Neural cell (in vitro differentiated cells): ENCODE results near the gene DRD4. TPM values are rescaled to one million over a fixed set of nuclear protein-coding genes. Genes with fewer than 3 reads are reported as not detected.

ENCODE experiments used
- H2AFZ ChIP-seq: fragments of 200-600, 300-800 bp; sonication (generic), shearing (Covaris generic); 2 replicates; pipeline ENCODE4 v1.6.0; 2014; ENCODE audit warnings: low read depth, mild to moderate bottlenecking, antibody characterized with exemption, low read length, moderate library complexity
- H3F3A ChIP-seq: fragments of 200-600 bp; shearing (Covaris generic); 2 replicates; pipeline ENCODE4 v1.6.1; 2016; ENCODE audit warnings: mild to moderate bottlenecking, moderate library complexity, mixed read lengths, antibody characterized with exemption, low read length; ENCODE audit not compliant: insufficient read depth, poor library complexity, severe bottlenecking
- H3K27ac ChIP-seq: fragments of 200-600, 300-800 bp; sonication (generic), shearing (Covaris generic); 2 replicates; pipeline ENCODE4 v1.5.1; 2014; ENCODE audit warnings: mild to moderate bottlenecking, low read length, moderate library complexity
- H3K27me3 ChIP-seq: fragments of 300-800, 200-600 bp; sonication (generic), shearing (Covaris generic); 2 replicates; pipeline ENCODE4 v1.6.0; 2014; ENCODE audit warnings: mild to moderate bottlenecking, low read depth, low read length, moderate library complexity; ENCODE audit not compliant: insufficient read depth
- H3K36me3 ChIP-seq: fragments of 300-800, 200-600 bp; sonication (generic), shearing (Covaris generic); 2 replicates; pipeline ENCODE4 v1.5.1; 2014; ENCODE audit warnings: mild to moderate bottlenecking, antibody characterized with exemption, low read length, moderate library complexity; ENCODE audit not compliant: insufficient read depth
- H3K4me2 ChIP-seq: fragments of 300-800, 200-600 bp; sonication (generic), shearing (Covaris generic); 2 replicates; pipeline ENCODE4 v1.6.0; 2014; ENCODE audit warnings: mild to moderate bottlenecking, low read length
- H3K4me3 ChIP-seq: fragments of 300-800, 200-600 bp; sonication (generic), shearing (Covaris generic); 2 replicates; pipeline ENCODE4 v1.5.1; 2014; ENCODE audit warnings: mild to moderate bottlenecking, low read length, moderate library complexity
- H3K79me2 ChIP-seq: fragments of 200-600 bp; shearing (Covaris generic); replicated peaks from 2 replicates; pipeline ENCODE4 v1.6.0; 2014; ENCODE audit warnings: mild to moderate bottlenecking, low read length, moderate library complexity; ENCODE audit not compliant: insufficient read depth
- H3K9ac ChIP-seq: fragments of 300-800, 200-600 bp; sonication (generic), shearing (Covaris generic); 2 replicates; pipeline ENCODE4 v1.6.1; 2016; ENCODE audit warnings: mild to moderate bottlenecking, low read length, mixed read lengths
- H3K9me2 ChIP-seq: fragments of 200-600 bp; shearing (Covaris generic); 2 replicates; pipeline ENCODE4 v1.6.1; 2016; ENCODE audit warnings: mild to moderate bottlenecking, low read length, mixed read lengths; ENCODE audit not compliant: insufficient read depth
- H3K9me3 ChIP-seq: fragments of 200-600, 300-800 bp; sonication (generic), shearing (Covaris generic); 2 replicates; pipeline ENCODE4 v1.6.1; 2016; ENCODE audit warnings: mild to moderate bottlenecking, mixed run types, low read length, moderate library complexity, mixed read lengths
- H4K20me1 ChIP-seq: fragments of 200-600 bp; shearing (Covaris generic); 2 replicates; pipeline ENCODE4 v1.6.1; 2016; ENCODE audit warnings: mild to moderate bottlenecking, mixed run types; ENCODE audit not compliant: insufficient read depth
- CTCF ChIP-seq: fragments of 450-650 bp; IDR thresholded peaks from 2 replicates; pipeline ENCODE4 v1.5.1; 2014; ENCODE audit warnings: antibody characterized with exemption, mild to moderate bottlenecking, moderate library complexity; ENCODE audit not compliant: poor library complexity, severe bottlenecking
- EP300 ChIP-seq: fragments of 450-650 bp; conservative IDR thresholded peaks from 2 replicates; pipeline ENCODE4 v1.6.1; 2014; ENCODE audit warnings: antibody characterized with exemption, mild to moderate bottlenecking, moderate library complexity; ENCODE audit not compliant: poor library complexity, severe bottlenecking
- EZH2 ChIP-seq: fragments of 200-600, 300-800 bp; shearing (Covaris generic), sonication (generic); IDR thresholded peaks from 2 replicates; pipeline ENCODE4 v1.6.1; 2014; ENCODE audit warnings: antibody characterized with exemption, low read length, borderline replicate concordance, mild to moderate bottlenecking; ENCODE audit not compliant: insufficient read depth, poor library complexity, severe bottlenecking
- MXI1 ChIP-seq: fragments of 450-650 bp; conservative IDR thresholded peaks from 2 replicates; pipeline ENCODE4 v1.6.1; 2014; ENCODE audit warnings: antibody characterized with exemption, mild to moderate bottlenecking; ENCODE audit not compliant: poor library complexity, severe bottlenecking
- POLR2AphosphoS5 ChIP-seq: IDR thresholded peaks from 2 replicates; pipeline ENCODE4 v1.6.1; 2012
- RAD21 ChIP-seq: fragments of 450-650 bp; conservative IDR thresholded peaks from 2 replicates; pipeline ENCODE4 v1.6.1; 2014; ENCODE audit warnings: antibody characterized with exemption, mild to moderate bottlenecking, moderate library complexity
- SMC3 ChIP-seq: fragments of 450-650 bp; conservative IDR thresholded peaks from 2 replicates; pipeline ENCODE4 v1.6.1; 2014; ENCODE audit warnings: antibody characterized with exemption, mild to moderate bottlenecking, moderate library complexity; ENCODE audit not compliant: poor library complexity
- TAF1 ChIP-seq: IDR thresholded peaks from 2 replicates; pipeline ENCODE4 v1.6.1; 2012; ENCODE audit warnings: low read depth
- polyA plus RNA-seq: library from polyadenylated mRNA; depleted of rRNA; stranded (reverse); fragments of >200 nt; gene quantifications from 2 replicates; pipeline ENCODE4 v1.2.3, GENCODE V29; 2014
- TF ChIP-seq, protein P1 (sequence below): IDR thresholded peaks from 2 replicates; pipeline ENCODE4 v1.6.1; 2012; ENCODE audit warnings: borderline replicate concordance

Gene DRD4
- polyA plus RNA-seq, 1 donor from 2014 or later, result not detected

DNA sequence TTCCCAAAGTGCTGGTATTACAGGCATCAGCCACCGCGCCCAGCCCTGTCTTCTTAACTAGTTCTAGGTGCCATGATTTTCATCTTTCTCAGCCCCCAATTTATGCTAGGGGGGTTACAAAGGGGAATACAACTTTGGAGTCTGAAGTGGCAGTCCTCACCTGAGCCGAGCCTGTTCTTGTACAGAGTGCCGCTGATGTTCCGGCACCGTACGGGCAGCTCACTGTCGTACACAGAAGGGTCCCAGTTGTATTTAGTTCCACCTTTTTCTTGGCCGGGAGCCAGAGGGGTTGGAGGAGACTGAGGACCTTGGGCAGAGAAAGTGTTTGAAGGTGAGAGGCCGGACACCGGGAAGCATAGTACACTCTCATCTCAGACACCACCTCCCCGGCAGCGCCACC is 50.7 kb downstream of the DRD4 start:
- Histone ChIP-seq H3K9me2 (no peaks in the 10 kb centered on the region), H3K79me2 (peaks cover 3% of the 10 kb centered on the region), H4K20me1 (no peaks in the 10 kb centered on the region), H3K4me2 (no peak overlapping the region), H3K4me3 (no peak overlapping the region), H3K27ac (no peak overlapping the region), H3K27me3 (no peaks in the 10 kb centered on the region), H3K9me3 (no peaks in the 10 kb centered on the region), H3F3A (no peaks in the 10 kb centered on the region), H2AFZ (no peak overlapping the region), H3K9ac (no peak overlapping the region), H3K36me3 (no peaks in the 10 kb centered on the region)
- TF ChIP-seq EZH2, result no peak
- TF ChIP-seq CTCF, result no peak
- no peak for TF ChIP-seq MXI1
- no peak for TF ChIP-seq RAD21
- no peak for TF ChIP-seq EP300
- no peak for TF ChIP-seq TAF1
- no peak for TF ChIP-seq POLR2AphosphoS5
- TF ChIP-seq, protein P1, sequence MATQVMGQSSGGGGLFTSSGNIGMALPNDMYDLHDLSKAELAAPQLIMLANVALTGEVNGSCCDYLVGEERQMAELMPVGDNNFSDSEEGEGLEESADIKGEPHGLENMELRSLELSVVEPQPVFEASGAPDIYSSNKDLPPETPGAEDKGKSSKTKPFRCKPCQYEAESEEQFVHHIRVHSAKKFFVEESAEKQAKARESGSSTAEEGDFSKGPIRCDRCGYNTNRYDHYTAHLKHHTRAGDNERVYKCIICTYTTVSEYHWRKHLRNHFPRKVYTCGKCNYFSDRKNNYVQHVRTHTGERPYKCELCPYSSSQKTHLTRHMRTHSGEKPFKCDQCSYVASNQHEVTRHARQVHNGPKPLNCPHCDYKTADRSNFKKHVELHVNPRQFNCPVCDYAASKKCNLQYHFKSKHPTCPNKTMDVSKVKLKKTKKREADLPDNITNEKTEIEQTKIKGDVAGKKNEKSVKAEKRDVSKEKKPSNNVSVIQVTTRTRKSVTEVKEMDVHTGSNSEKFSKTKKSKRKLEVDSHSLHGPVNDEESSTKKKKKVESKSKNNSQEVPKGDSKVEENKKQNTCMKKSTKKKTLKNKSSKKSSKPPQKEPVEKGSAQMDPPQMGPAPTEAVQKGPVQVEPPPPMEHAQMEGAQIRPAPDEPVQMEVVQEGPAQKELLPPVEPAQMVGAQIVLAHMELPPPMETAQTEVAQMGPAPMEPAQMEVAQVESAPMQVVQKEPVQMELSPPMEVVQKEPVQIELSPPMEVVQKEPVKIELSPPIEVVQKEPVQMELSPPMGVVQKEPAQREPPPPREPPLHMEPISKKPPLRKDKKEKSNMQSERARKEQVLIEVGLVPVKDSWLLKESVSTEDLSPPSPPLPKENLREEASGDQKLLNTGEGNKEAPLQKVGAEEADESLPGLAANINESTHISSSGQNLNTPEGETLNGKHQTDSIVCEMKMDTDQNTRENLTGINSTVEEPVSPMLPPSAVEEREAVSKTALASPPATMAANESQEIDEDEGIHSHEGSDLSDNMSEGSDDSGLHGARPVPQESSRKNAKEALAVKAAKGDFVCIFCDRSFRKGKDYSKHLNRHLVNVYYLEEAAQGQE, result no peak
- no peak for TF ChIP-seq SMC3

DNA sequence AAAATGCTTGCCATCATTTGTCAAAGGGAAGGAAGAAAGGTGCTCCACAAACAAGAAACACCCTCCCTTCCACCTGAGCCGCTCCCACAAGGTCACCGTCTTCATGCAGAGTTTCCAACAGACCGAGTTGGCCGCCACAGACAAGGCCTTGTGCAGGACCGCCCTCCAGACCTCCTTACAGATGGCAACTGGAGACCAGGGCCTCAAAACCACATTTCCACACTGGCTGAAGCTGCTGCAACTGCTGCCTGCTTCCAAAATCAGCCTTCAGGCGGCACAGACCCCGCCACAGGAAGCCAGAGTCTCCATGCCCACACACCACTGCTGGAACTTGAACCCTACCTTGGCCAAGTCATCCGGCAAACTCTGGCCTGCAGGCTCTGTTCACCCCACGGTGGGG is 51.6 kb downstream of the DRD4 start:
- Histone ChIP-seq H3K9me3 (no peaks in the 10 kb centered on the region), H3K79me2 (peaks cover 13% of the 10 kb centered on the region), H2AFZ (no peak overlapping the region), H3K9me2 (no peaks in the 10 kb centered on the region), H3K27me3 (no peaks in the 10 kb centered on the region), H3K4me2 (no peak overlapping the region), H3F3A (no peaks in the 10 kb centered on the region), H3K9ac (no peak overlapping the region), H3K36me3 (no peaks in the 10 kb centered on the region), H3K4me3 (no peak overlapping the region), H4K20me1 (no peaks in the 10 kb centered on the region), H3K27ac (no peak overlapping the region)
- TF ChIP-seq, protein P1, result no peak
- TF ChIP-seq MXI1, result no peak
- no peak for TF ChIP-seq POLR2AphosphoS5
- no peak for TF ChIP-seq EZH2
- TF ChIP-seq SMC3, result no peak
- TF ChIP-seq CTCF, result no peak
- TF ChIP-seq EP300, result no peak
- no peak for TF ChIP-seq TAF1
- no peak for TF ChIP-seq RAD21
